GM12872 (cell line): ENCODE measurements around the gene CACNA1I.
A peak's percentile ranks its signal among the peaks of the same experiment; 100 is the strongest.

ENCODE experiments used
- TF ChIP-seq, protein P1 (sequence below): IDR thresholded peaks from 3 replicates; pipeline ENCODE4 v1.5.1; 2011; ENCODE audit warnings: low read depth, mild to moderate bottlenecking, low read length, moderate library complexity; ENCODE audit not compliant: insufficient read depth

Gene CACNA1I

DNA sequence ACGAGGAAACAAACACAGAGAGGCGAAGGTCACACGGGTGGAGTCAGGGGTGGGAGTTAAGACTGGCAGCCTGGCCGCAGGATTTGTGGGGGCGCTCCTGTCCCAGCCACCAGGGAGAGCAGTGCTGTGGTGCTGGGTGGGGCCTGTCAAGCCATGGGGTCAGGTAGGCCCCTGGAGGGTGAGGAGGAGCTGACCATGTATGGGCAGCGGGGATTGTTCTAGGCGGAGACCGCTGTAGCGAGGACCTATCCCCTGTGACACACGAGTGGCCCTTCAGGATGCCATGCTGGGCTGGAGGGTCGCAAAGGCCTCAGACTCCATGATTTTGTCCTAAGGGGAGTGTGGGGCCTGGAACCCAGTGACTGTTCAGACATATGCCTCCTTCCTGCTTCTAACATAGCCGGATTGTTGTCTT, 36.5 kb upstream of the CACNA1I start:
- TF ChIP-seq, protein P1, sequence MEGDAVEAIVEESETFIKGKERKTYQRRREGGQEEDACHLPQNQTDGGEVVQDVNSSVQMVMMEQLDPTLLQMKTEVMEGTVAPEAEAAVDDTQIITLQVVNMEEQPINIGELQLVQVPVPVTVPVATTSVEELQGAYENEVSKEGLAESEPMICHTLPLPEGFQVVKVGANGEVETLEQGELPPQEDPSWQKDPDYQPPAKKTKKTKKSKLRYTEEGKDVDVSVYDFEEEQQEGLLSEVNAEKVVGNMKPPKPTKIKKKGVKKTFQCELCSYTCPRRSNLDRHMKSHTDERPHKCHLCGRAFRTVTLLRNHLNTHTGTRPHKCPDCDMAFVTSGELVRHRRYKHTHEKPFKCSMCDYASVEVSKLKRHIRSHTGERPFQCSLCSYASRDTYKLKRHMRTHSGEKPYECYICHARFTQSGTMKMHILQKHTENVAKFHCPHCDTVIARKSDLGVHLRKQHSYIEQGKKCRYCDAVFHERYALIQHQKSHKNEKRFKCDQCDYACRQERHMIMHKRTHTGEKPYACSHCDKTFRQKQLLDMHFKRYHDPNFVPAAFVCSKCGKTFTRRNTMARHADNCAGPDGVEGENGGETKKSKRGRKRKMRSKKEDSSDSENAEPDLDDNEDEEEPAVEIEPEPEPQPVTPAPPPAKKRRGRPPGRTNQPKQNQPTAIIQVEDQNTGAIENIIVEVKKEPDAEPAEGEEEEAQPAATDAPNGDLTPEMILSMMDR, result no peak

DNA sequence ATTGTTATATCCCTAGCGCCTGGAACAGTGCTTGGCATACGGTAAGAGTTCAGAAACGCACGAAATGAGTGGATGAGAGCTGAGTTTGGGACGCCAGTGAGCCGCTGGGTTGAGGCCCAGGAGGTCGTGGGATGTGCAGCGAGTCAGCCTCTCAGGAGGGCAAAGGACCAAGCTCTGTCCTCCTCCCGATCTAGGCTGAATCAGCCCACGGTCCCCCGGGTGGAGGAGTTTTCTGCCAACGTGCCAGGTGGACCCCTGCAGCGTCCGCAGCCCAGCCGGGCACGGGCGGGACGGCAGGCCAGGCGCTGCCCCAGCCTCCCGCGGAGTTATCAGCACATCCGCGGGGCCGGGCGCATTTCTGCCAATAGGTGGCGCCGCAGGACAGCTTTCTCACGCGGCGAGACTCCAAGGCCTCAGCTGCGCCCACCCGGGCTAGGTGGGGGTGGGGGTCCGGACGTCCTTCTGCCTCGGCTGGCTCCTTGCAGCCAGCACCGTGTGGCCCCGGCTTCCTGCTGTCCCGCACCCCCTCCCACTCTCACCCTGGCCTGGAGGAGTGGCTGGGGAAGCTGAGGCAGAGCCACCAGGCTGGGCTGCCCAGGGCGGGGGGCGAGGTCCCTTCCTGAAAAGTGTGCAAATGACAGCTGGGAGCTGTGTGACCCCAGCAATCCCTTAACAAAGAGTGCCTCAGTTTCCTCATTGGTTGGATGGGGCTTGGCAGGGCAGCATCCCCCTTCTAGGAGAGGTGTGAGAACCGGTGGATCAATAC, 35.8 kb upstream of the CACNA1I start:
- TF ChIP-seq, protein P1, result peak; percentile 79

DNA sequence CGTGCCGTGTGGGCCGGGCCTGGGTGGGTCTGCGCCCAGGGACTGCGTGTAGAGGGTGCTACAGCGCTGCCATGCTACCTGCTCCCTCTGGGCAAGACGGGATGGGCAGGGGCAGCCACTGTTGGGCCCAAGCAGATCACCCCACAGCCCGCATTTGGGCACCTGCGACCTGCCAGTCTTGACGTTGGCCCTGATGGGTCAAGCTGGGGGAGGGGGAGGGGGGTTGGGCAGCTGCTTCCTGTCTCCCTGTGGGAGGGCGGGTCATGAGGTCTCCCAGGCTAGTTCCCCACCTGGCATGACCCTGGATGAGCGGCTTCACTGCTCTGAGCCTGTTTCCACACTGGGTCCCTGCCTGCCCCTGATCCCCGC, 35.2 kb upstream of the CACNA1I start:
- TF ChIP-seq, protein P1, result no peak

DNA sequence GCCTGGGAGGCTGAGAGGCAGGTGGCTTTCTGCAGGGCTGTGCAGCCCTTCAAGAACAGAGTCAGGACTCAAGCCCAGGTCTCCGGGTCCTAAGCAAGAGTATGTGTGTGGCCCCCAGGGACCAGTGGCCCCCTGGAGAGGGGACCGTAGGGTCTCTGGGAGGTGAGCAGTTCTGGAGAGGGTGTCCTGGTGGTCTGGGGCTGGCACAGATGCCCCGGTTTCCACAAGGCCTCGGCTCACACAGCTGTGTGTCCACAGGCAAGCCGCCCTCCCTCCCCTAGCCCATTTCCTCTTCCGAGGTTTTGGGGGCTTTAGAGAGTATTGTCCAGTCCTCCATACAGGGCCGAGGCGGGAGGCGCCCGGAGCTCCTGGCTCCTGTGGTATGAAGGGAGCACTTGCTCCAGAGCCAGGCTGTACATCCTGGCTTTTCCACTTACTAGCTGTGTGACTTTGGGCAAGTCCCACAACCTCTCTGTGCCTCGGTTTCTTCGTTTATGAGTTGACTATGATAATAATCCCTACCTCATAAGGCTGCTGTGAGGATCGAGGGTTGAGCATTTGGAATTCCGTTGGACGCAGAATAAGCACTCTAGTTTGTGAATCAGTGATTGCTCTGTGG, 34.6 kb upstream of the CACNA1I start:
- TF ChIP-seq, protein P1, result no peak

DNA sequence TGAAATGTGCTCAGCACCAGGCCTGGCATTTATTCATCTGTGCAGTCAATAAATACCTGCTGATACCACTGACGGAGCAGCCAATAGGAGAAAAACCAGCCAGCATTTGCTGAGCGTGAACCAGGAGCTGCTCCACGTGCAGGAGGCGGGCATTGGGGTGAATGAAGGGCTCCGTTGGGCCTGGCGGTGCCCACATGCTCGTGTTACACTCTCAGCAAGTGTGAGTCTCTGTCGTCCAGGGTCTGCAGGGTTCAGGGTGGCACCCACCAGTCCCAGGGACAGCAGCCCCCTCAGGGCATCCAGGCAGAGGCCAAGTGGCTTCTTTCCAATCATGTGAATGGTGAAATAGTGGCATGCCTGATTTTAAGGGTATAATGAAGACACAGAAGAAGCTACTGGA, 33.8 kb upstream of the CACNA1I start:
- TF ChIP-seq, protein P1, result no peak

DNA sequence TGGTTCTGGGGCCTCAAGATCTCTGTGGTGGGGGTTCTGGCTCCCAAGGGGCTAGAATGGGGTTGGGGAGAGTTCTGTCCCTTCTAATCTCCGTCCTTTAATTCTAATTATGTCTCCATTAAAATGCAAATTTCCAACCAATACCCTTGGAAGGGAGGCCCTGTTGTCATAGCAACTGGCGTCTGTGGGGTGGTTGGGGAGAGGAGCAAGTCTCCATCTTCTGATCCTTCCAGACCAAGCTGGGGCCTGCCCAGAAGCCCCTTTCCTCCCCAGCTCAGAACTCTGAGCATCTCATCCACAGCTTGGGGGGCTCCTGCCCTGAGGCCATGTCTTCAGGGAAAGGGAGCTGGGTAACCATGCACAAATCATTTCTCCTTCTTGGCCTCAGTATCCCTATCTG, 32.6 kb upstream of the CACNA1I start:
- TF ChIP-seq, protein P1, result no peak

DNA sequence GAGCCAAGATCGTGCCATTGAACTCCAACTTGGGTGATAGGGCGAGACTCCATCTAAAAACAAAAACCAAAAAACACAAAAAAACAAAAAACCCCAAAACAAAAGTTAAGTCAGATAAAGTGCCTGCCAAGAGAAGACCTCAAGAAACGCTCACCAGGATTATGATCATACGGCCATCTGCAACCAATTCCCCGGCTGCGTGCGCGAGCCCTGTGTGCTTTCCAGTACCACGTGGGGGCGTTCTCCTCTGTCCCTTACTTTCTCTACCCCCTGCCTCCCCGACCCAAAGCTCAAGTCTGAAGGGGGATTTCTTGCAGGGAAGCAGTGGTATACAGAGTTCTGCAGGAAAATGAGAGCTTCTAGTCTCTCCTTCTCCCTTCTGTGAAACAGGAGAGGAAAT, 27.5 kb upstream of the CACNA1I start:
- TF ChIP-seq, protein P1, result peak; percentile 57
